GM12864 (cell line): Measurements from ENCODE around the gene ESPNL.

Source experiments
- DNase-seq: peaks from one replicate; pipeline ENCODE4 v3.0.0-alpha.2; 2011; ENCODE audit warnings: low read depth
- H3K4me3 ChIP-seq: 2 replicates; pipeline ENCODE4 v1.5.1; 2011; ENCODE audit warnings: mild to moderate bottlenecking, low read depth, low read length, control low read depth
- TF ChIP-seq, protein P1 (sequence below): IDR thresholded peaks from 2 replicates; pipeline ENCODE4 v1.5.1; 2011; ENCODE audit warnings: low read depth, mild to moderate bottlenecking, moderate library complexity, low read length, control low read depth, inconsistent platforms; ENCODE audit errors: missing control alignments

The ESPNL gene

DNA sequence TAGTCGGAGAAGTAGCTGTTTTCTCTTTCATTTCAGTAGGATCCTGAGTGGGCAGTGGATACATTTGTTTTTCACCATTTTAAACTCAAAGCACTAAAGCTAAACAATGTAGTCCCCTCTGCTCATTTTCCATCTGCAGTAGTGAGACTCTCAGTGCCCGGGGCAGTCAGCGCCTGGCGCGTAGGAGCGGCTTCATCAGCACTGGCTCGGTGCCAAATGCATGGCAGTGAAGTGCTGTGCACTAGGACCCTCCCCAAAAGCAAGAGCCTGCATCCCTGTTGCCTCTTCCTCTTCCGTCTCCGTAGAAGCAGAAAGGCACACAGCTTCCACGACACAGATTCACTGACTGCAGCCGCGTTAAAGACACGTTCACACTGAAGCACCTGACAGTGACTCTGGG, 19.0 kb upstream of the ESPNL start:
- TF ChIP-seq, protein P1, sequence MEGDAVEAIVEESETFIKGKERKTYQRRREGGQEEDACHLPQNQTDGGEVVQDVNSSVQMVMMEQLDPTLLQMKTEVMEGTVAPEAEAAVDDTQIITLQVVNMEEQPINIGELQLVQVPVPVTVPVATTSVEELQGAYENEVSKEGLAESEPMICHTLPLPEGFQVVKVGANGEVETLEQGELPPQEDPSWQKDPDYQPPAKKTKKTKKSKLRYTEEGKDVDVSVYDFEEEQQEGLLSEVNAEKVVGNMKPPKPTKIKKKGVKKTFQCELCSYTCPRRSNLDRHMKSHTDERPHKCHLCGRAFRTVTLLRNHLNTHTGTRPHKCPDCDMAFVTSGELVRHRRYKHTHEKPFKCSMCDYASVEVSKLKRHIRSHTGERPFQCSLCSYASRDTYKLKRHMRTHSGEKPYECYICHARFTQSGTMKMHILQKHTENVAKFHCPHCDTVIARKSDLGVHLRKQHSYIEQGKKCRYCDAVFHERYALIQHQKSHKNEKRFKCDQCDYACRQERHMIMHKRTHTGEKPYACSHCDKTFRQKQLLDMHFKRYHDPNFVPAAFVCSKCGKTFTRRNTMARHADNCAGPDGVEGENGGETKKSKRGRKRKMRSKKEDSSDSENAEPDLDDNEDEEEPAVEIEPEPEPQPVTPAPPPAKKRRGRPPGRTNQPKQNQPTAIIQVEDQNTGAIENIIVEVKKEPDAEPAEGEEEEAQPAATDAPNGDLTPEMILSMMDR = no peak
- DNase-seq = no peak
- no peak overlapping the region for H3K4me3 ChIP-seq

DNA sequence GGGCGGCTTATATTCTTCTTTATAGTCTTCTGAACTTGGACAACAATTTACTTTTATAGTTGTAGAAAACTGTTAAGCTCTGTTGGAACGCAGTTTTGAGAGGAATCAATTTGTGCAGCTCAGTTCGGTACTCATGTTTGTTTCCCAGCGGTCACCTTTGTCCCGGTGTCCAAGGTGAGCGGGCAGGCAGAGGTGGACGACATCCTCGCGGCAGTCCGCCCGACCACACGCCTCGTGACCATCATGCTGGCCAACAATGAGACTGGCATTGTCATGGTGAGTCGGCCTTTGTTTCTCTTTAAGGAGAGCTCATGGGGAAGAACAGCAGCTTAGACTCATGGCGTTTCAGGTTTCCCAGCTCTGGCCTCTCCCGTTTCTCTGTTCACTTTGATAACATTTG, 18.6 kb upstream of the ESPNL start:
- no peak overlapping the region for H3K4me3 ChIP-seq
- DNase-seq = no peak
- TF ChIP-seq, protein P1 = no peak

GRCh38 chr2:238082151-238082550, 18.0 kb upstream of the ESPNL start:
- H3K4me3 ChIP-seq = no peak overlapping the region
- TF ChIP-seq, protein P1 = no peak
- DNase-seq = no peak

DNA sequence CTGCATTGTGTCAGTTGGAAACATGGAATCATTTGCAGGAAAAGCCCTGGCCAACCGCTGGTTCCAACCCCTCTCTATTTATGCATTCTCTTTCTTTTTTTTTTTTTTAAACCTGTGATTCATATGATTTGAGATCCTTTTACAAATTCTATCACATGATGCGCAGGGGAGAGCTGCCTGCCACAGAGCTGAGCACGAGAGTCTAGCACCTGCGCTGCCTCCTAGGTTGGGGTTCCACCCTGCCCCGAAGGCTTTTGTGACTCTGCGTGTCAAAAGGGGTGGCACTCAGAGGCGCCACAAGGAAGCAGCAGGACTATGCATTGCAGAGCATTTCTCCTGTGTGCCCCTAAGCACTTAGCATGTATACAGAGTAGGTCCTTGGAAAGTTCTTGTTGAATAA, 17.3 kb upstream of the ESPNL start:
- no peak for DNase-seq
- TF ChIP-seq, protein P1 = no peak
- no peak overlapping the region for H3K4me3 ChIP-seq

GRCh38 chr2:238083919-238084318, 16.2 kb upstream of the ESPNL start:
- DNase-seq = no peak
- no peak overlapping the region for H3K4me3 ChIP-seq
- TF ChIP-seq, protein P1 = no peak

- TF ChIP-seq, protein P1 = no peak
- DNase-seq = no peak
- no peak overlapping the region for H3K4me3 ChIP-seq
These were observed 15.4 kb upstream of the ESPNL start for GRCh38 chr2:238084761-238085160.

DNA sequence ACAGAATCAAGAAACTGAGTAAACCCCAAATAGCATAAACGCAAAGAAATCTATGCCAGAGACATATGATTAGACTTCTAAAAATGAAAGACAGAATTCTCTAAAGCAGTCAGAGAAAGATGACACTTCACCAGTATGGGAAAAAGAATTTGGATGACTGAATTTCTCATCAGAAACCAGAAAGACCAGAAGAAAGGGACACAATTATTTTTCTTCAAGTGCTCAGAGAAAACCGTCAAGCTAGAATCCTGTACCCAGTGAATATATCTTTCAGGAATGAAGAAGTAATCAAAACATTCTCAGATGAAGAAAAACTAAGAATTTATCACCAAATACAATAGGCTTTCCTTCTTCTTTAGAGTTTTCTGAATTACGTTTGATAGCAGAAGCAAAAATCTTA, 14.2 kb upstream of the ESPNL start:
- DNase-seq = no peak
- TF ChIP-seq, protein P1 = no peak
- H3K4me3 ChIP-seq = no peak overlapping the region
